NCI-H1092 (cell line): ENCODE results near the gene IKZF2.
A peak's percentile ranks its signal among the peaks of the same experiment; 100 is the strongest.

Experiments
- DNase-seq: peaks from one replicate; lab custom pipeline; 2025; lab: John Stamatoyannopoulos, UW

The IKZF2 gene

GRCh38 chr2:213101109-213101508 is 50.3 kb downstream of the IKZF2 start:
- no peak for DNase-seq

DNA sequence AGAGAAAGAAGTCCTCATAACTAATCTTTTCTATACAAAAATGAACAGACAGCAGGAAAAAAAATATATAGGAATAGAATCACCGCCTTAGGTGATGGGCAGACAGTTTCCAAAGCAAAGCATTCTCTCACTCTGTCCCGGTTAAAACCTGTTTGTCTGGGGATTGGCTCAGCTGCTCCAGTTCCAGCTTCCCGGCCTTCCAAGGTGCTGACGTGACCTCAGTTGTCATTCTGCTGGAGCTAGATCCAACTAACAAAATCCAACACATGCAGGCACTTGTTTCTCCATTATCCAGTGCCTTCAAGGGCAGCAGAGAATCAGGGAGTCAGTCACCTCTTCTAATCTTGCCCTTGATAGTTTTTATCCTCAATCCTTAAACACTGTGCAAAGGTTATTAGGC is 52.8 kb downstream of the IKZF2 start:
- no peak for DNase-seq

- no peak for DNase-seq
Measured at GRCh38 chr2:213091765-213092164, 59.6 kb downstream of the IKZF2 start.

DNA sequence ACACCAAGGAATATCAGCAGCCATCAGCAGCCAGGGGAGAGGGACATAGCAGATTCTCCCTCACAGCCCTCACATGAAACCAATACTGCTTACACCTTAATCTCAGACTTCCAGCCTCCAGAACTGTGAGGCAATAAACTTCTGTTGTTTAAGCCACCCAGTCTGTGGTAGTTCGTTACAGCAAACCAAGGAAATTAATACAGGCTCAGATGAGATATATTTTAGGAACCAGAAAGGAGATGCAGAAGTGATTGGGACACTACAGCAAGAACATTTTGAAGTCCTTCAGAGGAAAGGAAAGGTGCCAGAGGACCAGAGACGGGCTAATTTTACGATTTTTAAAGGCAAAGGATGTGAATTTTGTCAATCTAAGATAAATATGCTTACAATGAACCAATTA is 60.6 kb downstream of the IKZF2 start:
- no peak for DNase-seq

GRCh38 chr2:213089438-213089837 is 62.0 kb downstream of the IKZF2 start:
- no peak for DNase-seq

DNA sequence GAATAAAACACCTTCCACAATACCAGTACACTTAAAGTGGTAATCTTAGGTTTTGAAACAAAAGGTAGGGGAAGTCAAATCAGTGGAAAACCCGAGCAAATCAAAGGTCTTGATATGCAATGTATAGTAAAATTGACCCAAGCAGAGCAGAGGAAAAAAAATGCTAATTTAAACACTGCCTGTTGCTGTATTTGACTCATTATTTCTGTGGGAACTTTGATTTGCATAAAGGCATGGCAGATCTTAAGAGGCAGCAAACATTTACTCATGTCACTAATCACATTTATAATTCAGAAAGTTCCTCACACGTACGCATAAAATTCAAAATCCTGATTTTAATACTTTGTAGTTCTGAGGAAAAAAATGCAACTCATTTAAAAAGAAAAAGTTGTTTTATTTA is 64.4 kb downstream of the IKZF2 start:
- no peak for DNase-seq

DNA sequence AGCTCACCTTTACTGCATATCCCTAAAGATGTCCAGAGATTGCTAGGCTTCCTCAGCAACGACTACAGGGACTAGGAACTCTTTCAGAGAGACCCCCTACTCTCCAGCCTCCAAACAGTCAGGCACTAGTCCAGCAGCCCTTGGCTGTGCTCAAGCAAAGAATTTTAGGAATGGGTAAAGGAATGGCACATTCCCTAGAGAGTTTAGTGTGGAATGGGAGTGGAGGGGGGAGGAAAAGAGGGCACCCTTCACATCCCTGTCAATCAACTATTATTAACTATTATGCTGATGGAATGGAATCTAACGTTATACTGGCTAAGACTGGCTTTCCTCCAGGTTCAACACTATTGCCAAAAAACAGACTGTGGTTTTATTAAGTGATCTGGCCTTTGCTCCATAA is 64.8 kb downstream of the IKZF2 start:
- no peak for DNase-seq

GRCh38 chr2:213086050-213086449 is 65.4 kb downstream of the IKZF2 start:
- no peak for DNase-seq

DNA sequence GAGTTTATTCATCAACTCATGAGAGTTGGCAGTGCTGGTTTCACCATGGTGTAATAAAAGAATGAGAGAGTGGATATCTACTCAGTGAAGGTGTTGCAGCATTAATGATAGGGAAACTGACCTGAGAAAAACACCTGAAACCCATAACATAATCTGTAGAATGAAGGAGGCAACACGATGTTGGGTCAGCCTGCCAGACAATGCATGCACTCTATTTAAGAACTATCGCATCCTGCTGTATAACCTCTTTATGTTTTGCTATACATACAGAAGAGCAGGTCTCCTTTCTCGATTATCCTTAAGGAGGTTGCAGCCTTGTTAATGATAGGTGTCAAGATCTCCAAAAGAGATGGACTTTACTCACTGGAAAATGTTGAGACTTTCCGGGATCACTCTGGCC is 65.9 kb downstream of the IKZF2 start:
- DNase-seq, result no peak

GRCh38 chr2:213084261-213084660 is 67.2 kb downstream of the IKZF2 start:
- DNase-seq, result no peak

DNA sequence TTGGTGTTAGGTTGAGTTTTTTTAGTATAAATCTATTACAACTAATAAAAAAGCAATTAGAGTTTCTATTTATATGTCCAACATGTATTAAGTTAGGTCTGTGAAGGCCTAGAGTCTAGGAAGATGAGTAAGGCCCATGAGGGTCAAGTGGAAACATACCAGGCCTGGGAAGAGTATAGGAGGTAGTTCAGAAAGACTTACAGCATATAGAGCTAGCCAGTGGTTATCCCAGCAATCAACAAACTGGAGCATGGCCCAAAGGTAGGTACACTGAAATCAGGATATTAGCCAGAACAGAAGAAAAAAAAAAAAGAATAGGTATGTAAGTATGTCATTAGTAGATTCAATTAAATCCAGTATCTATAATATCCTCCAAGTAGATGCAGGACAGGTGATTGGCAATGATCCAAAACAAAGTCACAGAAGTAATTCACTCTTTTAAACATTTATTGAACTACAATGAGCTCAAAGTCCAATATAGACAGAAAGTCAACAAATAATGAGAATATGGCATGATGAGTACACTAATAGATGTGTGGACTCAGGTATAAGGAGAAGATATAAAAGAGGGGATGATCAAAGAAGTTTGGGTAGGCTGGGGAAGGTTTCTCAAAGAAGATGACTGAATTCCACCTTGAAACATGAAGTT is 70.3 kb downstream of the IKZF2 start:
- no peak for DNase-seq

- DNase-seq, result no peak
Measured at GRCh38 chr2:213079756-213080155, 71.7 kb downstream of the IKZF2 start.

DNA sequence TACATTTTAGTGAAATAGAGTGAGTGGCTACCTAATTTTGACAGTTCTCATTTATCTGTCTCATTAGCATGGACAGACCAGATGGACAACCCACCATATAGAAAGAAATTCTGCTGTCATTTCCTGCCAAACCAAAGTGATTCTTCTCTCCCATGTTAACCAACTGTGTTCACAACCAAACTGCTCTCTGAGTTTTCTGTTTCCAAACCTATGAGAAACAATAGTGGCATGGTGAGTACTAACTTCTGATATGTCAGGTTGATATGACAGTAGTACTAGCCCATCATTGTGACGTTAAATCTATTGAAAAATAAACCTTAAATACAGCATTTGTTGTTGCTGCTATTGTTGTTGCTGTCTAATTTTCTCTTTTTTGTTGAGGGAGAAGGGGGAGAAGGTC is 72.7 kb downstream of the IKZF2 start:
- no peak for DNase-seq

- no peak for DNase-seq
Measured at GRCh38 chr2:213069531-213069930, 81.9 kb downstream of the IKZF2 start.

DNA sequence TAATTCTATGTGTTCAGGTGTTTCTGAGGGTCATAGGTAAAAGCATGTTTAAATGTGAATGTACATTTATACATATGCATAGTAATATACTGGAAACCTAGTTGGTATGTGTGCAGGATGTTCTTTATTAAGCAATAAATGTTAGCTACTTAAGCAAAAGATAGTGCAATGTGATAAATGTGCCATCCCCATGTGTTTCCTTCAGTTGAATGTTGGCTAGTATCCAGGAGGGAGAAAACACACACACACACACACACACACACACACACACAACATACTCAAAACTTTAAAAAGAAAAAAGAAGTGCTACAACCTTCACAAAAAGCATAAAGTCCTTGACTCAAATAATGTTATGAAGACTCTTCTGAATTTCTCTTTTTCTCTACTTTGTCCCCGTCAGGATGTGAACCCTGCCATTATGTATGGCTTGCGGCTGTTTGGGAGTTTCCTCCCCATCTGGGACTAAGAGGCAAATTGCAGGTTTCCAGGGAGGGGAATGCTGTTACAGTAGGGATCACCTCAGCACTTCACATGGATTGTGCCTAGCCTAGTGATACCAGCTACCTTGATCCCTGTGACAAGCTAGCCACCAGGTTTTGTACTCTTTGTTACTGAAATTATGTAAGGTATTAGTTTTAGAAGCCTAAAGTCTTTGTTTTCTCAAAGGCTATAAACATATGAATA is 82.6 kb downstream of the IKZF2 start:
- no peak for DNase-seq

DNA sequence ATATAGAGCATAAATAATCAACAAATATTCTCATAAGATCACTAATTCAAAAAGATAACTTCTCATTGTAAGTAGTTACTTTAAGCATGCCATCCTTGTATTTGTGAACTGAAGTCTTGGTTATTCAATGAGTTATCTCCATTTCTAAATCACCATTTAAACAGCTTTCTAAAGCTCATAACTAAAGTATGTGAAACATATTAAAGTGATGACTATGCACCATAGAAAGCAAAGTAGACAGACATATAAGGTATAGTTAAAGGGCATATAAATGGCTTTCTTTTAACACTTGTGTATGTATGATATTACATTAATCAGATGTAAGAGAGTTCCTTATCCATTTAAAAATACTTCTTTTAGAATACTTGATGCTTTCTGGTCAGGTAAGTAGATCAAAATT is 83.5 kb downstream of the IKZF2 start:
- DNase-seq, result no peak

DNA sequence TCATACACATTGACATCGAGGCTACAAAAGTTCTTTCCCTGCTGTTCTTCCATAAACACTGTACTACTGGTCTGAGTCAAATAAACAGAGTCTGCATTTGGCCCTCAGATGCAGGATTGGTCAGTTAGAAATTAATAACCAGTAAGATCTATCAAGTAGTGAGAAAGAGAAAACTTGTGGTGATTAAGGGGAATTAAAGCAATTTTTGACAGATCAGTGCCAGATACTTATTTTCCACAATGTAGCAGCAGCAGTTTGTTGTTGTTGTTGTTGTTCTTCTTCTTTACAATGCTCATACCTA is 85.0 kb downstream of the IKZF2 start:
- no peak for DNase-seq

GRCh38 chr2:213065583-213066442 is 85.6 kb downstream of the IKZF2 start:
- peak; percentile 28 for DNase-seq

- no peak for DNase-seq
Measured at GRCh38 chr2:213064099-213064498, 87.3 kb downstream of the IKZF2 start.

GRCh38 chr2:213057977-213058376 is 93.4 kb downstream of the IKZF2 start:
- no peak for DNase-seq

- DNase-seq, result no peak
Measured at GRCh38 chr2:213046431-213046830, 105.0 kb downstream of the IKZF2 start.

- no peak for DNase-seq
Measured at GRCh38 chr2:213043566-213043965, 107.8 kb downstream of the IKZF2 start.

- no peak for DNase-seq
Measured at GRCh38 chr2:213042262-213042661, 109.2 kb downstream of the IKZF2 start.
